OCI-M1 (cell line): ENCODE results near the gene LRP1B.

Source experiments
- DNase-seq: peaks from one replicate; lab custom pipeline; 2025; lab: John Stamatoyannopoulos, UW

LRP1B gene

GRCh38 chr2:141508806-141509595 is 621.8 kb downstream of the LRP1B start:
- DNase-seq = no peak

GRCh38 chr2:141508086-141508752 is 622.6 kb downstream of the LRP1B start:
- DNase-seq = no peak

GRCh38 chr2:141506135-141506534 is 624.7 kb downstream of the LRP1B start:
- DNase-seq = no peak

- DNase-seq = peak; percentile 17
These were observed 629.1 kb downstream of the LRP1B start for GRCh38 chr2:141501752-141502151.

GRCh38 chr2:141499123-141499522 is 631.7 kb downstream of the LRP1B start:
- peak; percentile 86 for DNase-seq

- peak; percentile 64 for DNase-seq
These were observed 632.3 kb downstream of the LRP1B start for GRCh38 chr2:141498561-141498960.

GRCh38 chr2:141497272-141497671 is 633.5 kb downstream of the LRP1B start:
- DNase-seq = peak; percentile 64

GRCh38 chr2:141496810-141497209 is 634.0 kb downstream of the LRP1B start:
- DNase-seq = peak; percentile 65

- DNase-seq = no peak
These were observed 636.9 kb downstream of the LRP1B start for GRCh38 chr2:141493936-141494335.

GRCh38 chr2:141492816-141493215 is 638.0 kb downstream of the LRP1B start:
- DNase-seq = no peak

GRCh38 chr2:141490886-141491285 is 639.9 kb downstream of the LRP1B start:
- DNase-seq = no peak

GRCh38 chr2:141482697-141483096 is 648.1 kb downstream of the LRP1B start:
- no peak for DNase-seq

- DNase-seq = no peak
These were observed 655.0 kb downstream of the LRP1B start for GRCh38 chr2:141475801-141476200.

GRCh38 chr2:141468761-141469160 is 662.1 kb downstream of the LRP1B start:
- no peak for DNase-seq

- no peak for DNase-seq
These were observed 663.5 kb downstream of the LRP1B start for GRCh38 chr2:141467331-141467730.

- DNase-seq = no peak
These were observed 665.8 kb downstream of the LRP1B start for GRCh38 chr2:141464995-141465394.

- DNase-seq = no peak
These were observed 672.5 kb downstream of the LRP1B start for GRCh38 chr2:141458351-141458750.

GRCh38 chr2:141455877-141456276 is 674.9 kb downstream of the LRP1B start:
- DNase-seq = no peak

GRCh38 chr2:141455211-141455826 is 675.5 kb downstream of the LRP1B start:
- no peak for DNase-seq

- no peak for DNase-seq
These were observed 690.7 kb downstream of the LRP1B start for GRCh38 chr2:141440072-141440635.

- DNase-seq = no peak
These were observed 691.3 kb downstream of the LRP1B start for GRCh38 chr2:141439524-141439923.

- peak; percentile 58 for DNase-seq
These were observed 692.3 kb downstream of the LRP1B start for GRCh38 chr2:141438536-141438935.

GRCh38 chr2:141437521-141437920 is 693.3 kb downstream of the LRP1B start:
- DNase-seq = no peak
